Panc1 (cell line): ENCODE data around the gene R3HDM4. TPM values are rescaled to one million over a fixed set of nuclear protein-coding genes. Genes with fewer than 3 reads are reported as not detected.

Source experiments
- ATAC-seq: fragments of 200-7000 bp; cut with Tn5 transposase; 2 replicates; pipeline ENCODE4 v1.9.1; 2020; ENCODE audit warnings: mild to moderate bottlenecking, moderate library complexity
- BruUV-seq: library from RNA; stranded (reverse); fragments of 400-500 nt; replicated peaks from 2 replicates; lab custom pipeline; 2021; lab: Mats Ljungman, UMichigan
- CTCF ChIA-PET: fragments of 300-600 bp; sonication (Branson Sonifier 250); formaldehyde crosslinking; loops from one replicate; lab custom pipeline; 2022; ENCODE audit warnings: antibody characterized with exemption; lab: Charles Lee
- POLR2A ChIA-PET: fragments of 300-600 bp; sonication (Branson Sonifier 250); formaldehyde crosslinking; loops from one replicate; lab custom pipeline; 2022; ENCODE audit warnings: antibody characterized with exemption; lab: Charles Lee
- DNase-seq: peaks from one replicate; pipeline ENCODE4 v3.0.0-alpha.2; 2010; ENCODE audit warnings: low read depth, low spot score
- H3K27ac ChIP-seq: 2 replicates; pipeline ENCODE4 v1.5.1; 2011; ENCODE audit warnings: mild to moderate bottlenecking, low read length, inconsistent platforms
- H3K27me3 ChIP-seq: fragments of 200-500 bp; sonication (Bioruptor generic); 2 replicates; pipeline ENCODE4 v1.6.0; 2014; ENCODE audit warnings: low read length, inconsistent platforms; ENCODE audit not compliant: control insufficient read depth, insufficient read depth
- H3K36me3 ChIP-seq: fragments of 200-500 bp; sonication (Bioruptor generic); 2 replicates; pipeline ENCODE4 v1.5.1; 2014; ENCODE audit warnings: inconsistent platforms, mild to moderate bottlenecking, low read length, moderate library complexity; ENCODE audit not compliant: control insufficient read depth, insufficient read depth
- H3K4me1 ChIP-seq: 2 replicates; pipeline ENCODE4 v1.5.1; 2011; ENCODE audit warnings: inconsistent platforms, mild to moderate bottlenecking, low read length, moderate library complexity; ENCODE audit not compliant: control insufficient read depth, insufficient read depth
- H3K4me3 ChIP-seq, 2 experiments: 2 replicates each; pipeline ENCODE4 v1.5.1; 2011 to 2012; ENCODE audit warnings: low read depth in 2 of 2, low read length in 2 of 2, mild to moderate bottlenecking in 2 of 2, inconsistent platforms in 1 of 2, moderate library complexity in 1 of 2
- H3K9me3 ChIP-seq: fragments of 200-500 bp; sonication (Bioruptor generic); 2 replicates; pipeline ENCODE4 v1.5.1; 2014; ENCODE audit warnings: low read depth, mild to moderate bottlenecking, inconsistent platforms, low read length, moderate library complexity; ENCODE audit not compliant: control insufficient read depth, insufficient read depth
- CTCF ChIP-seq: fragments of 450-650 bp; IDR thresholded peaks from 2 replicates; pipeline ENCODE4 v1.5.1; 2017; ENCODE audit warnings: mild to moderate bottlenecking
- POLR2AphosphoS5 ChIP-seq: IDR thresholded peaks from 2 replicates; pipeline ENCODE4 v1.6.1; 2012; ENCODE audit warnings: mild to moderate bottlenecking, low read depth, low read length, moderate library complexity
- SIN3A ChIP-seq: IDR thresholded peaks from 2 replicates; pipeline ENCODE4 v1.6.1; 2012; ENCODE audit warnings: low read depth, mild to moderate bottlenecking, low read length, moderate library complexity, borderline replicate concordance; ENCODE audit not compliant: insufficient read depth
- TCF7L2 ChIP-seq: IDR thresholded peaks from 2 replicates; pipeline ENCODE4 v1.6.1; 2011; ENCODE audit warnings: mild to moderate bottlenecking, low read depth, low read length, inconsistent platforms
- in situ Hi-C: cut with HindIII; loops from 2 replicates; pipeline ENCODE4 v1.10.0; 2016; ENCODE audit warnings: low sequenced_read_pairs, low pct_unique_long_range_greater_than_20kb
- intact Hi-C: fragments of 100-400 bp; cut with micrococcal nuclease; formaldehyde crosslinking; loops from one replicate; pipeline ENCODE4 v1.10.0; 2022; ENCODE audit not compliant: unreplicated experiment
- total RNA-seq: library from RNA; stranded (reverse); gene quantifications from one replicate; pipeline ENCODE4 v1.2.1, GENCODE V29; 2021; ENCODE audit not compliant: unreplicated experiment
- TF ChIP-seq, protein P1 (sequence below), 2 experiments: IDR thresholded peaks; 2 replicates each; pipeline ENCODE4 v1.6.1; 2011 to 2012; ENCODE audit warnings: low read depth in 2 of 2, control low read depth in 1 of 2, low read length in 1 of 2, mild to moderate bottlenecking in 1 of 2, moderate library complexity in 1 of 2; ENCODE audit not compliant: insufficient read depth in 1 of 2

Gene R3HDM4
- total RNA-seq, 1 experiment from 2014 or later = 43.5 TPM

DNA sequence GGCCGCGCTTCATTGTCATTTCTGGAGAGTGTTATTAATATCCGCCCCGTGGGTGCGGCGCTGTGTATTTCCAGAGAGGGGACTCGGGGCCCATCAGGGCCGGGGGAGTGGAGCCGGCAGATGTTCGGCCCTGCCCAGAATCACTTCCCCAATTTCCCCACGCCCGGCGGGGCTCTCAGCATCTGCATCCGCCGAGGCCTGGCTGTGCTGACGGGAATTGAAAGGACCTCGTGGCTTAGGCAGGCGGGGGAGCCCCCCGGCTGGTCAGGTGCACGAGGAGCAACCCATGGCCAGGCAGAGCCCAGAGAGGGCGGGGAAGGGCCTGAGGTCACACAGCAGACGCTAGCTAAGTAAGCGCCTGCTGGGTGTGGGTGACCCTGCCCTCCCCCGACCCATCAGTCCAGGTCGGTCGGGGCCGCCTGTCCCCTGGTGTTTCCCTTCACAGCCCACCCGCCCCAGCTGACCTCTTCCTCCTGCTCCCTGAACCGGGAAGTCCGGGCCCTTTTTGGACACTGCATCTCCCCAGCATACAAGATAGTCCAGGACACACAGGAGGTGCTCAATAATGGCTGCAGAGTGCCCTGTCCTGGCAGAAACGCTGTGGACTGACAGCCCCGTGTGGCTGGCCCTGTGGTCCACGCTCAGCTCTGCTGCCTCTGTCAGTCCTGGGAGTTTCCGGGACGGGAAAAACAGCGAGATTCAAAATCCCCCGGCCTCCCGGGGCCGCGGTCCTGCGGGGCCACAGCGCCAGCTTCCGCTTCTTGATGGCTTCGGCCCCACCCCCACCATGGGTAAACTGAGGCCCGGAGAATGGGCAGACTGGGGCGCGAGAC lies 34.9 kb upstream of the R3HDM4 start:
- intact Hi-C loops (no loop called here), in situ Hi-C loops (no loop called here)
- Histone ChIP-seq H3K4me3 (no peak overlapping the region), H3K36me3 (no peaks in the 10 kb centered on the region), H3K4me1 (peaks cover 5% of the 10 kb centered on the region), H3K27ac (no peak overlapping the region), H3K27me3 (no peaks in the 10 kb centered on the region), H3K9me3 (no peaks in the 10 kb centered on the region)
- DNase-seq (no peak), ATAC-seq (peak; percentile 39; the same call in 1 of the 2 replicates)
- POLR2A ChIA-PET = no interaction called here
- TF ChIP-seq SIN3A = no peak
- TF ChIP-seq TCF7L2 = no peak
- no peak for TF ChIP-seq CTCF
- TF ChIP-seq, protein P1, sequence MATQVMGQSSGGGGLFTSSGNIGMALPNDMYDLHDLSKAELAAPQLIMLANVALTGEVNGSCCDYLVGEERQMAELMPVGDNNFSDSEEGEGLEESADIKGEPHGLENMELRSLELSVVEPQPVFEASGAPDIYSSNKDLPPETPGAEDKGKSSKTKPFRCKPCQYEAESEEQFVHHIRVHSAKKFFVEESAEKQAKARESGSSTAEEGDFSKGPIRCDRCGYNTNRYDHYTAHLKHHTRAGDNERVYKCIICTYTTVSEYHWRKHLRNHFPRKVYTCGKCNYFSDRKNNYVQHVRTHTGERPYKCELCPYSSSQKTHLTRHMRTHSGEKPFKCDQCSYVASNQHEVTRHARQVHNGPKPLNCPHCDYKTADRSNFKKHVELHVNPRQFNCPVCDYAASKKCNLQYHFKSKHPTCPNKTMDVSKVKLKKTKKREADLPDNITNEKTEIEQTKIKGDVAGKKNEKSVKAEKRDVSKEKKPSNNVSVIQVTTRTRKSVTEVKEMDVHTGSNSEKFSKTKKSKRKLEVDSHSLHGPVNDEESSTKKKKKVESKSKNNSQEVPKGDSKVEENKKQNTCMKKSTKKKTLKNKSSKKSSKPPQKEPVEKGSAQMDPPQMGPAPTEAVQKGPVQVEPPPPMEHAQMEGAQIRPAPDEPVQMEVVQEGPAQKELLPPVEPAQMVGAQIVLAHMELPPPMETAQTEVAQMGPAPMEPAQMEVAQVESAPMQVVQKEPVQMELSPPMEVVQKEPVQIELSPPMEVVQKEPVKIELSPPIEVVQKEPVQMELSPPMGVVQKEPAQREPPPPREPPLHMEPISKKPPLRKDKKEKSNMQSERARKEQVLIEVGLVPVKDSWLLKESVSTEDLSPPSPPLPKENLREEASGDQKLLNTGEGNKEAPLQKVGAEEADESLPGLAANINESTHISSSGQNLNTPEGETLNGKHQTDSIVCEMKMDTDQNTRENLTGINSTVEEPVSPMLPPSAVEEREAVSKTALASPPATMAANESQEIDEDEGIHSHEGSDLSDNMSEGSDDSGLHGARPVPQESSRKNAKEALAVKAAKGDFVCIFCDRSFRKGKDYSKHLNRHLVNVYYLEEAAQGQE (IDR thresholded peaks at IDR 0.05; ENCODE audit: insufficient read depth in 1 of 2, low read depth in 2 of 2, low read length in 1 of 2) = no peak
- no peak for TF ChIP-seq POLR2AphosphoS5
- BruUV-seq = no TSS peak
- CTCF ChIA-PET = interaction anchor here (0.6 kb wide), 1 partner anchor 25 kb away, joined by 4 read pairs; no protein-coding TSS in a partner anchor

DNA sequence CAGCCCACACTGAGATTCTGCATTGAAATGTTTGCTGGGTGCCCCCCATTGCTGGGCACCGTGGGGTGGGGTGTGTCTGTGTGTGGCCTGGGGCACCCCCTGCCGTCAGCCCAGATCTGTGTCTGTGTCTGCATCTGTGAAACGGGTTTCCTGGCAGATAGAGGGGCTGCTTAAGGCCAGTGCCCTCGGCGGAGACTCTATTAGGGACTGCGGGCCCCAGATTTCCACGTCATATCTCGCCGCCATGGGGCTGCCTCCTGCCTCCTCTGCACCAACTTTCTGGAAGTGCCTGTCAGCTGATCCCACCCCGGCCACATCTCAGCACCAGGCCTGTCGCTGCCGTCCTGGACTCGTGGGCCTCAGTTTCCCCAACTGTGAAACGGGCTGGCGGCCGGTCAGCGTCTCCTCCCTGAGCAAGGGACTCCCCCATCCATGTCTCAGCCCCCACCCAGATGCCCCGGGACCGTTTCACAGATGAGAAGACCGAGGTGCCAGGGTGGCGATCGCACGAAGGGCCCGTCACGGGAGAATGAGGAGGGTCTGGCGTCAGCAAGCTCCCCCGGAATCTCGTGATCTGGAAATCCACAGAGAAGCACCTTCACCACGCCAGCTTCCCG lies 34.2 kb upstream of the R3HDM4 start:
- ChIA-PET POLR2A (no interaction called here), CTCF (interaction anchor here (0.6 kb wide), 1 partner anchor 25 kb away, joined by 4 read pairs; no protein-coding TSS in a partner anchor)
- no peak for TF ChIP-seq TCF7L2
- no peak for TF ChIP-seq SIN3A
- no peak for TF ChIP-seq CTCF
- TF ChIP-seq, protein P1 (IDR thresholded peaks at IDR 0.05; ENCODE audit: insufficient read depth in 1 of 2, low read depth in 2 of 2, low read length in 1 of 2) = no peak
- TF ChIP-seq POLR2AphosphoS5 = no peak
- no peak for DNase-seq
- BruUV-seq = no TSS peak
- intact Hi-C loops = no loop called here
- H3K27ac ChIP-seq = no peak overlapping the region
- H3K36me3 ChIP-seq = no peaks in the 10 kb centered on the region
- H3K9me3 ChIP-seq = no peaks in the 10 kb centered on the region
- ATAC-seq = no peak
- H3K27me3 ChIP-seq = no peaks in the 10 kb centered on the region
- in situ Hi-C loops = no loop called here
- no peaks in the 10 kb centered on the region for H3K4me1 ChIP-seq
- H3K4me3 ChIP-seq = no peak overlapping the region
